SK-N-SH treated with all-trans-retinoic acid at 6 μM for 48 hours (cell line): ENCODE results near the gene PRKAB1.

ENCODE experiments used
- ARNTL ChIP-seq: fragments of 450-650 bp; formaldehyde crosslinking; IDR thresholded peaks from 2 replicates; pipeline ENCODE4 v1.5.0; 2020; ENCODE audit warnings: low read depth, mild to moderate bottlenecking, moderate library complexity, borderline replicate concordance
- PATZ1 ChIP-seq: fragments of 250-450 bp; sonication (Bioruptor Pico); IDR thresholded peaks from 2 replicates; pipeline ENCODE4 v1.8.0; 2020; ENCODE audit warnings: mild to moderate bottlenecking, moderate library complexity, borderline replicate concordance

- TF ChIP-seq PATZ1 (no peak), ARNTL (CRISPR knock-in tag) (no peak)
Measured at GRCh38 chr12:119700078-119700477, 32.1 kb downstream of the PRKAB1 start.
